H9 (cell line): ENCODE measurements around the gene WDHD1. TPM values are rescaled to one million over a fixed set of nuclear protein-coding genes. Genes with fewer than 3 reads are reported as not detected.
A peak's percentile ranks its signal among the peaks of the same experiment; 100 is the strongest.
"Not testable (repeated sequence)": the region's sequence is repeated elsewhere in the genome, so short reads cannot be mapped to it uniquely, and the experiment has no call there.

ENCODE experiments used
- DNase-seq: peaks from one replicate; pipeline ENCODE4 v3.0.0-alpha.2; 2017
- H2AFZ ChIP-seq: one replicate; pipeline ENCODE4 v1.6.1; 2013; ENCODE audit warnings: mild to moderate bottlenecking, low read length, control low read depth, moderate library complexity
- H2AK5ac ChIP-seq: 2 replicates; pipeline ENCODE4 v1.6.1; 2013; ENCODE audit warnings: low read length, control low read depth, mixed read lengths; ENCODE audit not compliant: insufficient read length
- H2BK120ac ChIP-seq: one replicate; pipeline ENCODE4 v1.6.1; 2013; ENCODE audit warnings: low read depth, mild to moderate bottlenecking, low read length, control low read depth, inconsistent platforms; ENCODE audit not compliant: poor library complexity, severe bottlenecking
- H2BK12ac ChIP-seq: 2 replicates; pipeline ENCODE4 v1.6.1; 2013; ENCODE audit warnings: low read length, control low read depth, mixed read lengths, low read depth; ENCODE audit not compliant: insufficient read length
- H2BK15ac ChIP-seq: 2 replicates; pipeline ENCODE4 v1.6.1; 2013; ENCODE audit warnings: low read depth, low read length, control low read depth
- H2BK20ac ChIP-seq: one replicate; pipeline ENCODE4 v1.6.1; 2013; ENCODE audit warnings: low read depth, mild to moderate bottlenecking, low read length, control low read depth, inconsistent platforms; ENCODE audit not compliant: poor library complexity, severe bottlenecking
- H2BK5ac ChIP-seq: 2 replicates; pipeline ENCODE4 v1.6.1; 2013; ENCODE audit warnings: low read length, control low read depth, mixed read lengths; ENCODE audit not compliant: insufficient read length
- H3K14ac ChIP-seq: 2 replicates; pipeline ENCODE4 v1.6.1; 2013; ENCODE audit warnings: low read length, control low read depth; ENCODE audit not compliant: insufficient read depth
- H3K18ac ChIP-seq: 2 replicates; pipeline ENCODE4 v1.6.1; 2013; ENCODE audit warnings: low read depth, mild to moderate bottlenecking, mixed read lengths, low read length, control low read depth; ENCODE audit not compliant: insufficient read length
- H3K23ac ChIP-seq: 2 replicates; pipeline ENCODE4 v1.6.1; 2013; ENCODE audit warnings: low read length, control low read depth, mixed read lengths, low read depth; ENCODE audit not compliant: insufficient read length
- H3K23me2 ChIP-seq: 2 replicates; pipeline ENCODE4 v1.6.1; 2013; ENCODE audit warnings: low read depth, mild to moderate bottlenecking, mixed read lengths, low read length, control low read depth; ENCODE audit not compliant: insufficient read length, poor library complexity, severe bottlenecking
- H3K27ac ChIP-seq: 2 replicates; pipeline ENCODE4 v1.5.1; 2013; ENCODE audit warnings: low read length, control low read depth, mixed read lengths, low read depth; ENCODE audit not compliant: insufficient read length
- H3K27me3 ChIP-seq: 2 replicates; pipeline ENCODE4 v1.6.1; 2013; ENCODE audit warnings: low read length, control low read depth, inconsistent platforms; ENCODE audit not compliant: insufficient read depth
- H3K4ac ChIP-seq: 2 replicates; pipeline ENCODE4 v1.6.1; 2013; ENCODE audit warnings: low read depth, mild to moderate bottlenecking, control low read depth, inconsistent platforms, low read length, moderate library complexity
- H3K4me1 ChIP-seq: 2 replicates; pipeline ENCODE4 v1.6.1; 2013; ENCODE audit warnings: low read length, control low read depth, inconsistent platforms; ENCODE audit not compliant: insufficient read depth
- H3K4me2 ChIP-seq: 2 replicates; pipeline ENCODE4 v1.6.1; 2013; ENCODE audit warnings: low read length, control low read depth, mixed read lengths; ENCODE audit not compliant: insufficient read length, insufficient read depth
- H3K56ac ChIP-seq: 2 replicates; pipeline ENCODE4 v1.6.1; 2013; ENCODE audit warnings: low read depth, mild to moderate bottlenecking, mixed read lengths, low read length, control low read depth; ENCODE audit not compliant: insufficient read length
- H3K79me1 ChIP-seq: 2 replicates; pipeline ENCODE4 v1.6.1; 2013; ENCODE audit warnings: low read depth, mild to moderate bottlenecking, moderate library complexity, low read length, control low read depth, inconsistent platforms; ENCODE audit not compliant: insufficient read depth, poor library complexity, severe bottlenecking
- H3K79me2 ChIP-seq: 2 replicates; pipeline ENCODE4 v1.6.1; 2013; ENCODE audit warnings: low read length, control low read depth, inconsistent platforms; ENCODE audit not compliant: insufficient read depth
- H3K9ac ChIP-seq: 2 replicates; pipeline ENCODE4 v1.6.1; 2013; ENCODE audit warnings: low read length, control low read depth, mixed read lengths; ENCODE audit not compliant: insufficient read length; ENCODE audit errors: extremely low read depth
- H3K9me3 ChIP-seq: one replicate; pipeline ENCODE4 v1.6.1; 2013; ENCODE audit warnings: low read depth, low read length, inconsistent platforms; ENCODE audit not compliant: control insufficient read depth
- H3T11ph ChIP-seq: one replicate; pipeline ENCODE4 v1.6.1; 2013; ENCODE audit warnings: mild to moderate bottlenecking, low read length, control low read depth, inconsistent platforms
- H4K20me1 ChIP-seq: one replicate; pipeline ENCODE4 v1.6.1; 2013; ENCODE audit not compliant: control insufficient read depth, insufficient read length, insufficient read depth
- H4K5ac ChIP-seq: 2 replicates; pipeline ENCODE4 v1.6.1; 2013; ENCODE audit warnings: low read depth, mild to moderate bottlenecking, mixed read lengths, low read length, control low read depth; ENCODE audit not compliant: insufficient read length
- H4K8ac ChIP-seq: replicated peaks from 2 replicates; pipeline ENCODE4 v1.6.1; 2013; ENCODE audit warnings: low read length, control low read depth, mixed read lengths, low read depth; ENCODE audit not compliant: insufficient read length
- H4K91ac ChIP-seq: 2 replicates; pipeline ENCODE4 v1.6.1; 2013; ENCODE audit warnings: low read depth, mild to moderate bottlenecking, moderate library complexity, mixed read lengths, low read length, control low read depth; ENCODE audit not compliant: insufficient read length
- H3K27ac Mint-ChIP-seq, 3 experiments: 2 replicates in 2 of 3; 3 replicates in 1 of 3; pipeline ENCODE4 v1.8.0; 2020 to 2021; ENCODE audit warnings: mixed read lengths in 3 of 3, mild to moderate bottlenecking in 1 of 3, moderate library complexity in 1 of 3
- H3K27me3 Mint-ChIP-seq: 2 replicates; pipeline ENCODE4 v1.8.0; 2021; ENCODE audit warnings: low read depth, mild to moderate bottlenecking, moderate library complexity, mixed read lengths
- H3K36me3 Mint-ChIP-seq, 3 experiments: 2 replicates in 2 of 3; 3 replicates in 1 of 3; pipeline ENCODE4 v1.8.0; 2020 to 2021; ENCODE audit warnings: low read depth in 3 of 3, mixed read lengths in 3 of 3; ENCODE audit not compliant: insufficient read depth in 1 of 3
- H3K4me1 Mint-ChIP-seq, 2 experiments: 2 replicates each; pipeline ENCODE4 v1.8.0; 2020; ENCODE audit warnings: mixed read lengths in 2 of 2
- H3K4me3 Mint-ChIP-seq, 2 experiments: 2 replicates in 1 of 2; 3 replicates in 1 of 2; pipeline ENCODE4 v1.8.0; 2020 to 2021; ENCODE audit warnings: mild to moderate bottlenecking in 2 of 2, mixed read lengths in 2 of 2, moderate library complexity in 1 of 2
- H3K9me3 Mint-ChIP-seq, 2 experiments: 2 replicates in 1 of 2; 3 replicates in 1 of 2; pipeline ENCODE4 v1.8.0; 2020; ENCODE audit warnings: mild to moderate bottlenecking in 2 of 2, mixed read lengths in 2 of 2, moderate library complexity in 1 of 2
- WGBS: extraction: QIAGEN DNeasy Blood & Tissue Kit; methylation state at CpG from one replicate; pipeline ENCODE4 v1.1.7; 2013; ENCODE audit warnings: missing lambda C conversion rate, low lambda C conversion rate, mixed read lengths; ENCODE audit not compliant: insufficient read length; ENCODE audit errors: extremely low coverage; 5-methylcytosine and 5-hydroxymethylcytosine counted together
- total RNA-seq: library from RNA; stranded (reverse); gene quantifications from 2 replicates; pipeline ENCODE4 v1.2.1, GENCODE V29; 2021
- TF ChIP-seq, protein P1 (sequence below): fragments of 200-600 bp; sonication (generic); conservative IDR thresholded peaks from 3 replicates; pipeline ENCODE4 v1.8.0; 2021; ENCODE audit warnings: antibody characterized with exemption, mild to moderate bottlenecking

Gene WDHD1
- total RNA-seq, 1 experiment from 2014 or later, result 93.7 TPM

DNA sequence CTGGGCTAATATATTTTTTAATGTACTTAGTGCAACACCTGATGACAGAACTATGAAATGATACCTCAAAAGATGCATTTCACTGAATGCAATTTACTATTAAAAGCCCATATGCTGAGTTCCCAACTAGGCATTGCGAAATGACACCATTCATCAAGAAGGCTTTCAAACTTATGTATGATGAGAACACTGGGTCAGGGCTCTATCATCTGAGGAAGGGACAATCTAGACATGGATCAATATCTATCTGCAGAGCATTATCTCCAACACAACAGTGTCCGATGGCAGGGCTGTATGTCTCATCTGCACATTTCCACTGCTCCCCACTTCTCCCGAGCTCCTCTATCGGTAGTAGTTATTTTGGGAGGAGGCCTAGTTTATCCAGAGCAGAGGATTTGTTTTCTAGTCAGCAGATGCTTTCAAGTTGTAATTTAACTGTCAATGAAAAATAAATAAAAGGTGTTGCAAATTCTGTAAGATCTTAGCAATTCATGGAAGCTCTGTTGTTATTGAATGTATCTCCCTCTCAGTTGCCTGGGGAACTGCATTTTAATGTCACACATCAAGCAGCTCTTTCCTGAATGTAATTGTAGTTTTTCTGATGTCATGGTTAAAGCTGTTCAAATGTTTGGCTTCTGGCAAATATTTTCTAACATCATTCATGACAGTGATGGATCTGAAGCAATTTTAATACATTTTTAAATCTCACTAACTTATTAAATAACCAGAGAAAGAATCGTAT lies 116.9 kb downstream of the WDHD1 start:
- Histone ChIP-seq H3K23ac (no peak overlapping the region), H3K18ac (no peak overlapping the region), H2AFZ (no peak overlapping the region), H4K91ac (no peak overlapping the region), H2BK5ac (no peak overlapping the region), H3K4ac (no peak overlapping the region), H2BK120ac (no peak overlapping the region), H3K27ac (no peak overlapping the region), H2BK20ac (no peak overlapping the region), H3K14ac (0 out of 2 replicates have a peak overlapping the region, but pooled peaks have one; percentile 12), H3K56ac (no peak overlapping the region), H3T11ph (no peak overlapping the region), H3K9ac (no peak overlapping the region), H4K20me1 (no peaks in the 10 kb centered on the region), H4K5ac (no peak overlapping the region), H3K23me2 (no peaks in the 10 kb centered on the region), H3K79me1 (no peaks in the 10 kb centered on the region), H3K79me2 (no peaks in the 10 kb centered on the region), H3K4me1 (no peaks in the 10 kb centered on the region), H3K4me2 (no peak overlapping the region), H2BK12ac (no peak overlapping the region), H4K8ac (no peak overlapping the region), H2AK5ac (no peak overlapping the region), H2BK15ac (no peak overlapping the region), H3K9me3 (no peaks in the 10 kb centered on the region), H3K27me3 (no peaks in the 10 kb centered on the region)
- WGBS, result no CpG with 5 or more reads among the region's 5 CpGs
- TF ChIP-seq, protein P1, sequence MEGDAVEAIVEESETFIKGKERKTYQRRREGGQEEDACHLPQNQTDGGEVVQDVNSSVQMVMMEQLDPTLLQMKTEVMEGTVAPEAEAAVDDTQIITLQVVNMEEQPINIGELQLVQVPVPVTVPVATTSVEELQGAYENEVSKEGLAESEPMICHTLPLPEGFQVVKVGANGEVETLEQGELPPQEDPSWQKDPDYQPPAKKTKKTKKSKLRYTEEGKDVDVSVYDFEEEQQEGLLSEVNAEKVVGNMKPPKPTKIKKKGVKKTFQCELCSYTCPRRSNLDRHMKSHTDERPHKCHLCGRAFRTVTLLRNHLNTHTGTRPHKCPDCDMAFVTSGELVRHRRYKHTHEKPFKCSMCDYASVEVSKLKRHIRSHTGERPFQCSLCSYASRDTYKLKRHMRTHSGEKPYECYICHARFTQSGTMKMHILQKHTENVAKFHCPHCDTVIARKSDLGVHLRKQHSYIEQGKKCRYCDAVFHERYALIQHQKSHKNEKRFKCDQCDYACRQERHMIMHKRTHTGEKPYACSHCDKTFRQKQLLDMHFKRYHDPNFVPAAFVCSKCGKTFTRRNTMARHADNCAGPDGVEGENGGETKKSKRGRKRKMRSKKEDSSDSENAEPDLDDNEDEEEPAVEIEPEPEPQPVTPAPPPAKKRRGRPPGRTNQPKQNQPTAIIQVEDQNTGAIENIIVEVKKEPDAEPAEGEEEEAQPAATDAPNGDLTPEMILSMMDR, result no peak
- peaks cover 3 to 5% of the 10 kb centered on the region in 2 experiments; a peak in 2 of 4 replicates for H3K4me1 Mint-ChIP-seq
- no peak overlapping the region for H3K27ac Mint-ChIP-seq
- peaks cover 16% of the 10 kb centered on the region for H3K27me3 Mint-ChIP-seq
- DNase-seq, result no peak
- no peaks in the 10 kb centered on the region for H3K9me3 Mint-ChIP-seq
- H3K36me3 Mint-ChIP-seq, result no peaks in the 10 kb centered on the region
- no peak overlapping the region for H3K4me3 Mint-ChIP-seq

DNA sequence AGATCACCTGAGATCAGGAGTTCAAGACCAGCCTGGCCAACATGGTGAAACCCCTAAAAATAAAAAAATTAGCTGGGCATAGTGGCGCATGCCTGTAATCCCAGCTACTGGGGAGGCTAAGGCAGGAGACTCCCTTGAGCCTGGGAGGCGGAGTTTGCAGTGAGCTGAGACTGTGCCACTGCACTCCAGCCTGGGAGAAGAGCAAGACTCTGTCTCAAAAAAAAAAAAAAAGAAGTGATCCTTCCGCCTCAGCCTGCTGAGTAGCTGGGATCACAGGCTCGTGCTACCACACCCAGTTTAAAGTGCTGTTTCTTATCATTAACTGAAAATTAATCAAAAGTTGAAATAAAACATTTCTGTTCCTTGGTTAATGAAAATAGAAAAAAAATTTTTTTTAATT lies 117.9 kb downstream of the WDHD1 start:
- H3K18ac ChIP-seq, H4K20me1 ChIP-seq, H3K4me2 ChIP-seq, H2BK20ac ChIP-seq, H2BK12ac ChIP-seq, H4K8ac ChIP-seq, DNase-seq, H2AFZ ChIP-seq, H3K4ac ChIP-seq, H3K23me2 ChIP-seq, H3K36me3 Mint-ChIP-seq, H3K14ac ChIP-seq, H3K79me2 ChIP-seq, H3K27ac ChIP-seq, H3K9me3 Mint-ChIP-seq, H3K27ac Mint-ChIP-seq, H2BK120ac ChIP-seq, H3K4me3 Mint-ChIP-seq, H3K9ac ChIP-seq, H3K56ac ChIP-seq, H2BK5ac ChIP-seq, H3K27me3 ChIP-seq, H4K5ac ChIP-seq, H2BK15ac ChIP-seq, H3K4me1 ChIP-seq, H2AK5ac ChIP-seq, H3K4me1 Mint-ChIP-seq, H3T11ph ChIP-seq, H3K79me1 ChIP-seq, H3K9me3 ChIP-seq, H4K91ac ChIP-seq, H3K23ac ChIP-seq: not testable (repeated sequence)
- peaks cover 17% of the 10 kb centered on the region for H3K27me3 Mint-ChIP-seq
- no CpG with 5 or more reads among the region's 4 CpGs for WGBS
